Peyer's patch (tissue), 4 donors: ENCODE measurements around the gene NQO2.

ENCODE experiments used
- POLR2A ChIP-seq, 2 donors: fragments of 450-650 bp; IDR thresholded peaks; one replicate each; pipeline ENCODE4 v1.5.1; 2017; ENCODE audit warnings: antibody characterized with exemption in 2 of 2, mild to moderate bottlenecking in 2 of 2, moderate library complexity in 2 of 2
- TF ChIP-seq, protein P1 (sequence below), 6 experiments: fragments of 450-650 bp in 4 of 6; fragments of 200-600 bp in 2 of 6; sonication (generic) in 1 of 6; IDR thresholded peaks; one replicate each; pipeline ENCODE4 v1.5.1; 2017 to 2019; ENCODE audit warnings: antibody characterized with exemption in 6 of 6, mild to moderate bottlenecking in 3 of 6, moderate library complexity in 1 of 6

GRCh38 chr6:3011592-3011991 lies 11.9 kb downstream of the NQO2 start:
- no peak for TF ChIP-seq POLR2A (IDR thresholded peaks at IDR 0.05)
- TF ChIP-seq, protein P1, sequence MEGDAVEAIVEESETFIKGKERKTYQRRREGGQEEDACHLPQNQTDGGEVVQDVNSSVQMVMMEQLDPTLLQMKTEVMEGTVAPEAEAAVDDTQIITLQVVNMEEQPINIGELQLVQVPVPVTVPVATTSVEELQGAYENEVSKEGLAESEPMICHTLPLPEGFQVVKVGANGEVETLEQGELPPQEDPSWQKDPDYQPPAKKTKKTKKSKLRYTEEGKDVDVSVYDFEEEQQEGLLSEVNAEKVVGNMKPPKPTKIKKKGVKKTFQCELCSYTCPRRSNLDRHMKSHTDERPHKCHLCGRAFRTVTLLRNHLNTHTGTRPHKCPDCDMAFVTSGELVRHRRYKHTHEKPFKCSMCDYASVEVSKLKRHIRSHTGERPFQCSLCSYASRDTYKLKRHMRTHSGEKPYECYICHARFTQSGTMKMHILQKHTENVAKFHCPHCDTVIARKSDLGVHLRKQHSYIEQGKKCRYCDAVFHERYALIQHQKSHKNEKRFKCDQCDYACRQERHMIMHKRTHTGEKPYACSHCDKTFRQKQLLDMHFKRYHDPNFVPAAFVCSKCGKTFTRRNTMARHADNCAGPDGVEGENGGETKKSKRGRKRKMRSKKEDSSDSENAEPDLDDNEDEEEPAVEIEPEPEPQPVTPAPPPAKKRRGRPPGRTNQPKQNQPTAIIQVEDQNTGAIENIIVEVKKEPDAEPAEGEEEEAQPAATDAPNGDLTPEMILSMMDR (IDR thresholded peaks at IDR 0.05), result no peak
